GM11168 (cell line): ENCODE measurements around the gene DMRTB1.

Experiments used
- in situ Hi-C: fragments of 300-500 bp; cut with MboI; formaldehyde crosslinking; loops from one replicate; pipeline ENCODE4 v1.12.0; 2022; ENCODE audit warnings: low sequenced_read_pairs; ENCODE audit not compliant: unreplicated experiment

DMRTB1 gene

DNA sequence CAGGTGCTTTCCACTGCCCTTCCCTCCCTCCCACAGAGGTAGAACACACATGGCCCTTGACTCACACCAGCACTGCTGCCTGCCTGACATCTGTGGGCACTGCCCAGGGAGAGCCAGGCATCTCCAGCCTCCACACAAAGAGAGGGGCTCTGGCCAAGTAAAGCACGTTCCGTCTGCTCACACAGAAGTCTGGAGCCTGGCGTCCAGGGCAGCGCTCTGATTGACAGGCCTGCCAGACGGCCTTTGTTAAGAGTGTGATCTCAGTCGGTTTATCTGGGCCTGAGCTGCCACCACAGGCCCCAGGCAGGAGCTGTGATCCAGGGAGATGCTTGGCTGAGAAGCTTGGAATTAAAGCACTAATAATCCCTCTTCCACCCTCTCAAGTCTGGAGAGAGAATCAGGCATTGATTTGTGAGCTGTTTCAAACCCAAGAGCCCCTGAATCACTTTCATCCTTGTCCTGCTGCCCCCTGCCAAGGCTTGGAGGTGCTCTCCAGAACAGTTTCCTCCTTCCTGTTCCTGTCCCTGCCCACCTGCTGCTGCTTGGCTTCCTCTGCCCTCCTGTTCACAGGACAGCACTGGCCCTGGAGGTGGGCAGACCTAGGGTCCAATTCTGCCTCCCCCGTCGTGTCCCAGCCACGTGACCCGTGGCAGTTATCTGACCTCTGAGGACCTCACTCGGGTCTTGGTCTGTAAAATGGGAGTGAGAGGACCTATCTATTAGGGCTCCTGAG lies 3.7 kb downstream of the DMRTB1 start:
- in situ Hi-C loops = no loop called here

DNA sequence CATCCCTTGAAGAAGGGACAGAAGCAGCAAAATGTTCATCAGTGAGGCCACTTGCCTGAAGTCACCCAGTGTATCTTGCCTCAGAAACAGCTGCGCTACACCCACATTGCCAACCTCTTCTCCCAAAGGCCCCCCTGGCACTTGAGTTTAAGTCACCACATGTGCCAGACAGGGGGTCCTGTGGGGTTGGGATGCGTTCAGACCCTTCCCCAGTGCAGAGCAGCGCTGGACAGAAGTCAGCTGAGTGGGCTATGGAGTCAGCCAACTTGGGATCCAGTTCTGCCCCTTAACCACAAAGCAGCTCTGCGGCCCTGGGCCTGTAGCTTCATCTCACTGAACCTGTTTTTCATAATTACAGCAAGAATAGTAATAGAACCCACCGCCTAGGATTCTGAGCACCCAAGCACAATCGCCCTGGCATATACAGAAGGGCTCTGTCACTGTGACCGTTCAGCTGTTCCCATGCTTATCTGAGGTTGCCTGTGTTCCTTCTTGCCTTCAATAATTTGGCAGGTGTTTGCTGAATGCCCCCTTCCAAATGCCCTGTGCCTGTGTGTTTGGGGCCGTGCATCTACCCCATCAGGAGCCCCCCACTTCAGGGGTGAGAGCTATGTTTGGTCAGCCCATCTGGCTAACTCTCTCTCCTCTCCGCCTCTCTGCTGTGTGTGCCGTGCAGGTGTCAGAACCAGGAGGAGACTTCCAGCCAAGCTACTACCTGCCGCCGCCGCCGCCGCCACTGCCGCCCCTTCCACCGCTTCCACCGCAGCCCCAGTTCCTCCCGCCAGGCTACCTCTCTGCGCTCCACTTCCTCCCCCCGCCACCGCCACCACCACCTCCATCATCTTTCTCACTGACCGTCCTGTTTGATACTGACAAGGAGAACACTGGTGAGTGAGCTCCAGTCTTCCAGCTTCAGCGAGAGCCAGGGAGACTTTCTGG lies 5.0 kb downstream of the DMRTB1 start:
- in situ Hi-C loops = no loop called here

DNA sequence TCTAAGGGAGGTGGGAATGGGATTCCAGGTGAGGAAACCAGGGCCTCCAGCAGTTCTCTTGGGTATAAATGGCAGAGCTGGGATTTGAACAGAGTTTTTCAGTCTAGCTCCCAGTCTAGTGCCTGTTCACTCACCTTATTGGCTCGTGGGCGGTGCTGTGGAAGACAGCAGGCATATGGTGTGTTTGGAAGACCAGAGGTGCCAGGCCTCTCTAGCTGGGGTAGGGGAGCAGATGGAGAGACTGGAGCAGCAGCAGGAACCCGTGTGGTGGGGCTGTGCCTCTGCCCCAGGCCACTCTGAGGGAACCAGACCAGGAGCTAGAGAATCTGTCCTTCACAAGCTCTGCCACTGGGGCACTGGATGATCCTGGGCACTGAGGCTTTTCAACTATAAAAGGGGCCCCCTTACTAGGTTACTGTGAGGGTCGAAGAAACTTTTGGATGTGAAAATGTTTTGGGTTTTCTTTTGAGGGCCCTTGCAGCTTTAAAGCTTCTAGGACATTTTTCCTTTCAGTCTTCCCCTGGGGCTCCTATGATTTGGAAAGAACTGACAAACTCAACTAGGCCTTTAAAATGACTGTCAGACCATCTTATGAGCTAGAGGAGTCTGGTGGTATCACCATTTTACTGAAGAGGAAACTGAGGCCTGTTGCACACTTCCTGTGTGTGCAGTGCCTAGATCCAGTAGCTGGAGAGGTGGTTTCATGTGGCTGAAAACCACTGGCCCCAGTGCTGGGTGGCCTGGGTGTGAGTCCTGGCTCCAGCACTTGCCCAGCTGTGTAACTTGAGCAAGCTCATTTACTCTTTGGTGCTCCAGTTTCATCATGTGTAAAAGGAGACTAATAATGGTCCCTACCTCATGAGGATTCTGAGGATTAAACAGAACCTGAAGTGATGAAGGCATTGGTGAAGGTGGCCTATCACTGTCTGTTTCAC lies 6.1 kb downstream of the DMRTB1 start:
- in situ Hi-C loops = no loop called here

DNA sequence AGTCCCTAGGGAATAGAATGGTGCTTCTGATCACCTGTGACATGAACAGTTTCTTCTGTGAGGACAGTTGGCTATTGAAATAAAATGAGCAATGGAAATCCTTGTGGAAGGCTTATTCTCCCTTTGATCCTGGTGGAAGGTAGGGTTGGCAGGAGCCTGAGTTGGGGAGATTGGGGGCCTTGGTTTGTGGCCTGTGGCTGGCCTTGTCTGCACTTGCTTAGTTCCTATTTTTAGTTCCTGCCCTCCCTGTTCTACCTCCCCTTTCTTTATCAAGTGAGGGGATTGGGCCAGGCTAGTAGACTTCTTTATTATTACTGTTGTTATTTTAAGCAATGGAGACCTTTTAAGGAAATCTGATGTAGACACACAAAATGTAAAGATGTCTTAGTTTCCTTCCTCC lies 8.2 kb downstream of the DMRTB1 start:
- in situ Hi-C loops = no loop called here

DNA sequence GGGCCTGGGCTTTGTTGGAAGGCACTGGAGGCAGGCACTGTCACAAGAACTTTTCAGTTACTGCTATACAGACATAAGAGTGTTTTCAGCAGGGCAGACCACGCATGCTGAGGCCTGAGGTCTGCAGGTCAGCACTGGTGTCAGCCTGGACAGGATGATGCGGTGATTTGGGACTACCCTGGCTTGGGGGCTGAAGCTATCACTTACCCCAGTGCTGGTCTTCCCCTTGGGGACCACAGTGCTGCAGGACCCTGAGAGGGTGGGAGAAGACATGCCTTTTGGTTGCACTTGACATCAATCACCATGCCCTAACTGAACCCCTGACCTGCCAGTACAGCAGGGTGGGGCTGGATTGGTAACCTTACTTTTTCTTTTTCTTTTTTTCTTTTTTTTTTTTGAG lies 9.2 kb downstream of the DMRTB1 start:
- in situ Hi-C loops = no loop called here

DNA sequence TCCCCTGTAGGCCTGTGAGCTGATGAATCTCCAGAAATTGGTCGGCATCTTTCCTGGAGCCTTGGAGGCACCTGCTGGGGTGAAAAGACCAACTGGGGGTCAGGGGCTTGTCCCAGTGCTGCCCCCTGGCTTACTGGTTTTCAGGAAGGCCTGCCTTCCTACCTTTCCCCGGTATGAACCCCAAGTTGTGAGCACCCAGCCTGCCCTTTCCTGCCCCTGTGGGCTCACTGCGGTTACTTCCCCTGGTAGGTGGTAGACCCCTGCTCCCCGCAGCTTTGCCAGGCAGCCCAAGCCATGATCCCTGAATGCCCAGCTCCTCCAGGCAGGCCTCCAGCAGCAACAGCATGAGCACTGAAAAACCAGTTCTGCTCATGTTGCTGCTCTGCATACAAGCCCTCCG lies 10.2 kb downstream of the DMRTB1 start:
- in situ Hi-C loops = no loop called here

DNA sequence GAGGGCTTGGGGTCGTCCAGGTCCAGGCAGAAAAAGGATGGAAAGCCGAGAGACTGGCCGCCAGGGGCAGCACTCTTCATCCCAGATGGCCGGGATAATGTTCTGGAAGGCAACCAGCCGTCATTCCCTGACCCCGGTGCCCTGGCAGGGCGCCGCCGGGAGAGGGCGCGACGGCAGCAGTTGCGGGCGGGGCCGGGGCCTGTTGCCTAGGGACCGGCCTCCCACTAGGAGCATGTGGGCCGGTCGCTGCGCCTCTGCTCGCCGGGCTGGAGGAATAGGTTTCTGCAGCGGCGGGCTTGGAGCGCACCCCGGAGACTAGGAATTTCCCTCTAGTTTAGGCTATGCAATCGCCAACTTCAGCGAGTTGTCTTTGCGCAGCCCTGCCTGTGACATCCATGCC lies 11.0 kb downstream of the DMRTB1 start:
- in situ Hi-C loops = no loop called here

DNA sequence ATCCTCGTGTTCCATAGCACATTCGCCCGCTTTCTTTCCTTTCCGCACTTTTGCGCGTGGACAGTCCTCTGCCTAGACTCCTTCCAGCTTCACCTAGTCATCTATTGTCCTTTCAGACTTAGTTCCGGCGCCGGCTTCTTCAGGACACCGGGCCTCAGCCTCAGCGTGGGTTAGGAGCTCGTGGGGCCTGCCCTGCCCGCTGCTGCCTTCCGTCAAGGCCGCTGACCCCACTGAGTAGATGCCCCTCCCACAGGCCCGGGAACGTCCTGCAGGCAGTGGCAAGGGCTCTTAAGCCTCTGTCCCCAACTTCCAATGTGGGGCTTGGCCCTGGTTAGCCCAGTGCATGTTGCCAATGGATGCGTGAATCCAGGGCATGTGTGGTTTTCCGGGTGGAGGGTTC lies 11.4 kb downstream of the DMRTB1 start:
- in situ Hi-C loops = no loop called here

DNA sequence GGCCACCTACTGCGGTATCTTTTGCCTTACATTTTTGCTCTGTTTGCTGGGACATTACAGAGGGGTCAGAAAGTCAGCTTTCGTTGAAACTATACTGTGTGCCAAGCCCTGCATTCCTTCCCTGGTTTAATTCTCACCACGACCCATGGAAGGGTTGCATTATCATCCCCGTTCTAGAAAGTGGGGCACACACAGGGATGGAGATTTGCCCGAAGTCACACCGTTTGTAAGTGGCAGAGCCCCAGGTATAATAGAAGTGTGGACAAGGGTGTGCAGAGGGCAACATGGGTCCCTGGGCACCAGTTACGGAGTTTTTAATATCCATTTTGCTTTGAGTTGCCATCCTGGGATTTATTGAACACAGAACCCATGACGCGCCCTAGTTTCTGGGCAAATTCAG lies 11.8 kb downstream of the DMRTB1 start:
- in situ Hi-C loops = no loop called here

DNA sequence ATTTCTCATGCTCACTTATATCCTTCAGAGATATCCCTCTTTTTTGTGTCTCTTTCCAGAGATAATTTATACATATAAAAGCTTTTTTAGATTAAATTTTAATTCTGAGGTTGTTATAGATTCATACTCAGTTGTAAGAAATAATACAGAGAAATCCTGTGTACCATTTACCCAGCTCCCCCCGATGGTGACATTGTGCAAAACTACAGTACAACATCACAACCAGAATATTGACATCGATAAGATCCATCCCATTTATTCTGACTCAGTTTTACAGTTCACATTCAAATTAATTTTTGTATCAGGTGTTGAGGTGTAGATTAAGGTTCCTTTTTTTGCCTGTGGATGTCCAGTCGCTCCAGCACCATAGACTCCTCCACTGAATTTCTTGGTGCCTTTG lies 14.3 kb downstream of the DMRTB1 start:
- in situ Hi-C loops = no loop called here

DNA sequence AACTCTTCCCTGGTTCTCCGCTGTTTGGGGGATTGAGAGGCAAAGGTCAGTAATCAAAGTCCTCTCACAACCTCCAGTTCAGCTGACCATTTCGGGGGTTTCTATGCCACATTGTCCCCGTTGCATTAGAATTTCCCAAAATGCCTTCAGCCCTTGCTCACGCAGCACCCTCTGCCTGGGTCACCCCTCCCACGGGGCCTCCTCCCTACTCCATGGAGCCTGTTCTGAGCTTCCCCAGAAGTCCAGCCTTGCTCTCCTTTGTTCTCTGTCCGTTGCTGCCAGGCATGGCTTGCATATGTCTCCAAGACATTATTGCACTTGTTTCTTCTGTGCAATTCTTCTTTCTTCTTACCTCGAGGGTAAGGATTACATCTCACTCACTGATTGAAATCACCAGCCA lies 16.5 kb downstream of the DMRTB1 start:
- in situ Hi-C loops = no loop called here

DNA sequence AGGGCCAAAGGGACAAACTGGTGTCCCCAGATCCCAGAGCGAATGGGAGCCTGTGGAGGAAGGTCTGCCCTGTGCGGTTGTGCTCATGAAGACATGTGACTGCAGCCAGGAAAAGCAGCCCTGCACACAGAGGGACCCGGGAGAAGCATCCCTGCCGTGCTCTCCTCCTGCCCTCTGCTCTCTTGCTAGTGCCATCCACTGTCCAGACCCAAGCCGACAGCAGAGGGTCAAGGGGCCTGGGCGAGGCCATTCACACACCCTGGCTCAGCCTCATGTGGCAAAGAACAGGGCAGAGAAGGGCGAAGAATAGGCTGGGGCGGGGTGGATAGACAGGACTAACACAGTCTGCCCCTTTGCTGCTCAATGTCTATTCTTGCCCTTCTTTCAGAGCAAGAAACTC lies 17.4 kb downstream of the DMRTB1 start:
- in situ Hi-C loops = no loop called here

DNA sequence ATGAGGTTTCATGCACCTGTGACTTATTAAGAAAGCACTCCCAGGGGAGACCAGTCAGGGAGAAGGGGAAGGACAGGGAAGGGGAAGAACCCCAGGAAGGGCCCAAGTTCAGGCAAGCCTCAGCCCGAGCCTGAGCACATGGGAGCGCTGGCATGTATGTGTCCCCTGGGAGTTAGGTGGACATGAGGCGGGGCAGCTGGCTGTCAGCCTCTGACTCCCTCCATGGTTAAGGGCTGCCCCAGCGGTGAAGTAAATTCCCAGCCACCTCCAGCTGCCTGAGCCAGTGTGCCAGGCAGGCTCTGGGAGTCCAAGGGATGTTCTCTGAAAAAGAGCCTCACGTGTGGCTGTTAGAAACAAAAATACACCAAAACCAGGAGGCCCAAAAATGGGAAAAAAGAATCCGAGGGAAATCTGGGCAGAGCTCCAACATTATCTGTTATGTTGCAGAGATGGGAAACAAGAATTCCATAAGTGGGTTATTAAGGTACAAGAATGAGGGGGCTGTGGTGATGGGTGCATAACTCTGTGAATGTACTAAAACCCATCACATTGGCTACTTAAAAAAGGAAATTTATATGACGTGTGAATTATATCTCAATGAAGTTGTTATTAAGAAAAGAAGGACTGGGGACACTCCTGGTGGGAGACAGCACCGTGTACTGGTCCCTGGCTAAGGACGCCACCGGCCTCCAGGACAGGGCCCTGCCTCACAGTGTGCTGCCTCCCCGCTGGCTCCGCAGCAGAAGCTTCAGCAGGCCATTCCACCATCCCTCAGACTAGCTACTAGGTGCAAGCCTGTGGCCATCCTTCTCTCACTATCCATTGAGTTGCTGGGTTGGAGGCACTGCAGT lies 18.7 kb downstream of the DMRTB1 start:
- in situ Hi-C loops = no loop called here

DNA sequence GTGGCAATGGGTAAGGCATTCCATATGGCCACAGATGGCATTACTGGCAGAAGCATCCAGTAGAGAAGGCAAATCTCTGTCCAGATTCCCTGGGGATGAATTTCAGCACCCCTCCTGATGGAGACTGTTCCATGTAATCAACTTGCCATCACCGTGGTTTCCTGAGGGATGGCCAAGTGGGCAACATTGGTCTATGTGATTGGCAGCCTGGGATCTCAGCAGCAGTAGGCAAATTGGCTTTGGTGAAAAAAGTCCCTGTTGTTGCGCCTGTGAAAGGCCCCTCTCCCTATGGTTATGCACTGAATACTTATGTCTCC lies 19.3 kb downstream of the DMRTB1 start:
- in situ Hi-C loops = no loop called here

DNA sequence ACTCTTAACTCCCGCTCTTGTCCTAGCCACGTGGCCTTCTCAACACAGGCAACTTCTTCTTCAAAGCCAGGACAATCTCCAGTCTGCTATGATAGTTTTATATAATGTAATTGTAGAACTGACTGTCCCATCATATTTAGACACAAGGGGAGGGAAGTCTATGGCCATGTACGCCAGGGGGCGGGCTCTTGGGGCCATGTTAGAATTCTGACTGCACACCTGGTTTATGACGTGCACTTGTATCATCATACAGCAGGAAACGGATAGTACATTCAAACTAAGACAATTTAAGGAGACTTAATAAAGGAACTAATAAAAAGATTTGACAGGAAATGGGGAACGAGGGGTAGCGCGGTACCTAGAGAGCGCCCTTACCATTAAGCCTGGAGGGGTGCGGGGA lies 21.5 kb downstream of the DMRTB1 start:
- in situ Hi-C loops = loop anchor here (10.0 kb wide), 1 partner anchor 204 kb away; no protein-coding TSS in a partner anchor

DNA sequence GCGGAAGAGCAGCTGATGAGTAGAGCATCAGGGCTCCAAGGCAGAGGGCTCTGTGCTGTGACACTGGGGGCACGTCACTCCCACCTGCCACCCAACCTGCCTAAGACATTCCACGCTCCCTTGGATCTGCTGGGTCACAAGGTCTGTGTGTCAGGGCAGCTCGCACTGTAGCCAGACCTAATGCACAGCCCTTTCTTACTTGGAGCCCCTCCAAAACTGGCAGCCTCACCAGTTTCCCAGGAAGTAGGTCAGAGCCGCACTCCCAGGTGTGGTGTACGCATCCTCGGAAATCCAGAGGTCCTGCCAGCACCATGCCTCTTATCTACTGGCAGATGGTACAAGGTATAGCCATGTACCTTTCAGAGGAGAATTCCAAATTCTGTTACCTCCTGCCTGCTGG lies 22.3 kb downstream of the DMRTB1 start:
- in situ Hi-C loops = loop anchor here (10.0 kb wide), 1 partner anchor 203 kb away; no protein-coding TSS in a partner anchor

DNA sequence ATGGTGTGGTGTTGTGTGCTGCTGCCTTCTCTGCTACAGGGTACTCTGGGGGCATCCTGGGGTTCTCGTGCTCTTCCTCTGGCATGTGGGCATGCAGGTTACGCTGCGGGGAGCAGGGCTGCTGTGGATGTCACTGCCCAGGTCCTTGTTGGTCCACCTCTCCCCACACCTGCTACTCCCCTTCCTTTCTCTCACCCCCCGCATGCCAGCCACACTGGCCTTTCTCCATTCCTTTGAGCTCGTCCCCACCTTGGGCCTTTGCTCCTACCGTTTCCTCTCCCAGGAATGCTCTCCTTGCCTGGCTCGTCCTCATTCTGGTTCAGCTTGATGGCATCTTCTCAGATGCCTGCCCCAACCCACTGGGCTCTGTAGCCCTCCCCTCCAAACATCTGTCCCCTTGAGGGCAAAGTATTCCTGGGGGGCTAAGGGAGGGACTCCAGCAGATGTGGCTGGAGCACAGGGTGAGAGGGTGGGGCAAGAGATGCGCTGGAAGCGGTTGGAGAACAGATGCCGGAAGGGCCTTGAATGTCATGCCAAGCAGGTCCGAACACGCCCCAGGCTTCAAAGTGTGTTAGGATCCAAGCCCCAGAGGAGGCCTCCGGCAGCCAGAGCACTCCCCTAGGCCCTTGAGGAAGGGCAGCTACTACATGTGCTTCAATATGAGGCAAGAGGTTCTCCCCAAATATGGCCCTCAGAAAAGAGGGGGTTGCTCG lies 23.4 kb downstream of the DMRTB1 start:
- in situ Hi-C loops = loop anchor here (10.0 kb wide), 1 partner anchor 202 kb away; no protein-coding TSS in a partner anchor

DNA sequence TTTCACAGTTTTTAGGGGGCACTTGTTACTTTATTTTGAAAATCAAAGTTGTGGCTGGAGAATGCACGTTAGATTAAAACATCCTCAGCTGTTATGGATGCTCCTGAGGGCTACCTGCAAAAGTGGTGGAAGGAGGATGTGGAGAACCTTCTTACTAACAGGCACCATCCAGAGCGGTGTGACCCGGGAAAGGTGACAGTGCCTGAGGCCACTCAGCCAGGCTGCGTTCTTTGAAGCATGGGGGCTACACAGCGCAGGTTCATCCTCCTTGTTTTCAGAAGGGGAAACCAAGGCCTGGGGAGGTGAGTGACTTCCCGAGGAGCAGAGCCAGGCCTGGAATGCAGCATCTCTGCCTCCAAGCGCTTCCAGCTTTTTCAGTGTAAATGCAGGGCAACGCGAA lies 24.0 kb downstream of the DMRTB1 start:
- in situ Hi-C loops = loop anchor here (10.0 kb wide), 1 partner anchor 202 kb away; no protein-coding TSS in a partner anchor

DNA sequence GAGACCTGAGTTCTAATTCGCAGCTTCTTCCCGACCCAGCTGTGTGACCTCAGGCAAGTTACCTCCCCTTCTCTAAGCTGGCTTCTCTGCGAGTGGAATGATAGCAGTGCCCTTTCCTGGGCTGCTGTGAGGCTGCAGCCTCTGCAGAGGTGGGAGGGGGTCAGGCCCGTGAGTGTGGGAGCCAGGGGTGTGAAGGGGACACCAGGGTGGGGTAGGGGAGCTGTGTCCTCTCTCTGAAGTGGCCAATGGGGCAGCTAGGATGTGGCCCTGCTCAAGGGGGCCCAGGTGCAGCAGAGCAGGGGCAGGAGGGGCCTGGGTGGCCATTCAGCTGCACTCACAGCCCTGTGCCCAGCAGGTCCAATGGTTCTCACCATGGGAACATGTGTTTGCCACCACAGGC lies 24.5 kb downstream of the DMRTB1 start:
- in situ Hi-C loops = loop anchor here (10.0 kb wide), 1 partner anchor 201 kb away; no protein-coding TSS in a partner anchor
